Gastrocnemius medialis (tissue), 4 donors: ENCODE data around the gene IQCE. TPM values are rescaled to one million over a fixed set of nuclear protein-coding genes. Genes with fewer than 3 reads are reported as not detected.

ENCODE experiments used
- ATAC-seq, 2 donors: fragments of 150-250 bp; one replicate each; pipeline ENCODE4 v1.9.1; 2016
- DNase-seq, 2 donors: peaks; one replicate each; pipeline ENCODE4 v3.0.0-alpha.2; 2019
- H3K27ac ChIP-seq, 4 donors: fragments of 200-600 bp; sonication (generic); 1 replicate in 1 of 4; 2 replicates in 3 of 4; pipeline ENCODE4 v1.5.1; 2016 to 2018; ENCODE audit warnings: mild to moderate bottlenecking in 2 of 4, moderate library complexity in 1 of 4
- H3K27me3 ChIP-seq, 3 donors: fragments of 200-600 bp; sonication (generic) in 2 of 3; 1 replicate in 1 of 3; 2 replicates in 2 of 3; pipeline versions ENCODE4 v1.5.1 to v1.6.0; 2016 to 2019; ENCODE audit warnings: mild to moderate bottlenecking in 1 of 3, moderate library complexity in 1 of 3
- H3K36me3 ChIP-seq, 2 donors: fragments of 200-600 bp; sonication (generic) in 1 of 2; one replicate each; pipeline ENCODE4 v1.5.1; 2017 to 2018
- H3K4me1 ChIP-seq, 2 donors: fragments of 200-600 bp; sonication (generic) in 1 of 2; one replicate each; pipeline ENCODE4 v1.5.1; 2016 to 2017; ENCODE audit warnings: mild to moderate bottlenecking in 2 of 2
- H3K4me3 ChIP-seq, 4 donors: fragments of 200-600 bp; sonication (generic) in 3 of 4; 1 replicate in 1 of 4; 2 replicates in 3 of 4; pipeline ENCODE4 v1.5.1; 2016 to 2019; ENCODE audit warnings: mild to moderate bottlenecking in 2 of 4
- H3K9me3 ChIP-seq, 3 donors: fragments of 200-600 bp; sonication (generic) in 2 of 3; 1 replicate in 1 of 3; 2 replicates in 2 of 3; pipeline ENCODE4 v1.5.1; 2016 to 2019
- POLR2A ChIP-seq, 2 donors: fragments of 450-650 bp; IDR thresholded peaks; one replicate each; pipeline ENCODE4 v1.6.1; 2017; ENCODE audit warnings: antibody characterized with exemption in 2 of 2, mild to moderate bottlenecking in 2 of 2, moderate library complexity in 2 of 2
- in situ Hi-C, 4 donors: fragments of 200-750 bp; cut with MboI; loops; one replicate each; pipeline versions ENCODE4 v1.15.0 to v1.8.0; 2017; ENCODE audit warnings: low sequenced_read_pairs in 4 of 4
- intact Hi-C: fragments of 100-400 bp; cut with DNase I; formaldehyde crosslinking; loops from one replicate; pipeline ENCODE4 v1.15.1; 2023; ENCODE audit warnings: low total_unique reads
- total RNA-seq, 4 donors: library from RNA; depleted of rRNA; stranded (reverse); fragments of >200 nt; gene quantifications; one replicate each; pipeline versions ENCODE4 v1.1.0 to v1.2.3, GENCODE V29; 2016
- TF ChIP-seq, protein P1 (sequence below), 5 experiments: fragments of 450-650 bp in 3 of 5; fragments of 200-600 bp in 2 of 5; sonication (generic) in 2 of 5; IDR thresholded peaks in 4 of 5; conservative IDR thresholded peaks in 1 of 5; 1 replicate in 4 of 5; 2 replicates in 1 of 5; pipeline ENCODE4 v1.5.1; 2016 to 2019; ENCODE audit warnings: antibody characterized with exemption in 5 of 5, mild to moderate bottlenecking in 3 of 5, moderate library complexity in 3 of 5

Gene IQCE
- total RNA-seq, 4 donors from 2014 or later, result 6.3 to 11.5 (median 8.8) TPM

DNA sequence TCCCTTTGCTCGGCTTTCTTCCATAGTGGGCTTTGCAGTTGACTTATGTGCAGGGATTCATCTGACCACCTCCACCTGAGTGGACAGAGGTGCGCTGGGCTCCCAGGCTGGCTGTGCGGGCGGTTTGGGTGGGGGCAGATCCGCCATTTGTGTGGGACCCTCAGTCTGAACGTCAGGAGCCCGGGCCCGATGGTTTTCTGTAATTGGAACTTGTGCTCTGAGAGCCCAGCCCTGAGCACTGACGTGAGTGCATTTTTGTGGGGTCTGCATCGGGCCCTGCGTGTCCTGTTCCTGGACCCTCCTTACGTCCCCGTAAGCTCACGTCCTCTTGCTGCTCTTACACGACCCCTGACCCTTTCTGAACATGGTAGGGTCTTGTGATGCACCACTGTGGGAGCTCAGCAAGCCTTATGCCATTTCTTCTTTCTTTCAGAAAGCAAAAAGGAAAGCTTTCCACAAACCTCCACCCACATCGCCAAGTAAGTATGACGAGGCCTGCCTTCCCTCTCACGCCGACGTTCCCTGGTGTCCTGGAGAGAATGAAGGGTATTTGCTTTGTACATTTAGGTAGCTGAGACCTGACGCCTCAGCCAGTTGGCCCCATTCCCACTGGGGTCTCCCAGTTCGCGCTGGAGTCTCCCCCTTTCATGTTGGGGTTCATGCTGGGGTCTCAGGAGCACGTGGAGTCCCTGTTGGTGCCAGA is 9.9 kb downstream of the IQCE start:
- no peaks in the 10 kb centered on the region for H3K36me3 ChIP-seq
- in situ Hi-C loops (loop anchor here in 2 of 4 donors (10.0 kb wide), 1 partner anchor 116 kb away; the partner anchor contains the start of gene AMZ1 (in 2 of the 2)), intact Hi-C loops (no loop called here)
- TF ChIP-seq, protein P1, sequence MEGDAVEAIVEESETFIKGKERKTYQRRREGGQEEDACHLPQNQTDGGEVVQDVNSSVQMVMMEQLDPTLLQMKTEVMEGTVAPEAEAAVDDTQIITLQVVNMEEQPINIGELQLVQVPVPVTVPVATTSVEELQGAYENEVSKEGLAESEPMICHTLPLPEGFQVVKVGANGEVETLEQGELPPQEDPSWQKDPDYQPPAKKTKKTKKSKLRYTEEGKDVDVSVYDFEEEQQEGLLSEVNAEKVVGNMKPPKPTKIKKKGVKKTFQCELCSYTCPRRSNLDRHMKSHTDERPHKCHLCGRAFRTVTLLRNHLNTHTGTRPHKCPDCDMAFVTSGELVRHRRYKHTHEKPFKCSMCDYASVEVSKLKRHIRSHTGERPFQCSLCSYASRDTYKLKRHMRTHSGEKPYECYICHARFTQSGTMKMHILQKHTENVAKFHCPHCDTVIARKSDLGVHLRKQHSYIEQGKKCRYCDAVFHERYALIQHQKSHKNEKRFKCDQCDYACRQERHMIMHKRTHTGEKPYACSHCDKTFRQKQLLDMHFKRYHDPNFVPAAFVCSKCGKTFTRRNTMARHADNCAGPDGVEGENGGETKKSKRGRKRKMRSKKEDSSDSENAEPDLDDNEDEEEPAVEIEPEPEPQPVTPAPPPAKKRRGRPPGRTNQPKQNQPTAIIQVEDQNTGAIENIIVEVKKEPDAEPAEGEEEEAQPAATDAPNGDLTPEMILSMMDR (IDR thresholded peaks at IDR 0.05 in 4 of 5, conservative IDR thresholded peaks at IDR 0.05 in 1 of 5), result no peak
- TF ChIP-seq POLR2A (IDR thresholded peaks at IDR 0.05), result no peak
- ATAC-seq, result no peak
- H3K4me1 ChIP-seq, result peaks cover 6 to 8% of the 10 kb centered on the region in 2 donors
- H3K4me3 ChIP-seq, result no peak overlapping the region
- DNase-seq, result no peak
- no peaks in the 10 kb centered on the region for H3K9me3 ChIP-seq
- H3K27me3 ChIP-seq, result no peaks in the 10 kb centered on the region
- H3K27ac ChIP-seq, result no peak overlapping the region

DNA sequence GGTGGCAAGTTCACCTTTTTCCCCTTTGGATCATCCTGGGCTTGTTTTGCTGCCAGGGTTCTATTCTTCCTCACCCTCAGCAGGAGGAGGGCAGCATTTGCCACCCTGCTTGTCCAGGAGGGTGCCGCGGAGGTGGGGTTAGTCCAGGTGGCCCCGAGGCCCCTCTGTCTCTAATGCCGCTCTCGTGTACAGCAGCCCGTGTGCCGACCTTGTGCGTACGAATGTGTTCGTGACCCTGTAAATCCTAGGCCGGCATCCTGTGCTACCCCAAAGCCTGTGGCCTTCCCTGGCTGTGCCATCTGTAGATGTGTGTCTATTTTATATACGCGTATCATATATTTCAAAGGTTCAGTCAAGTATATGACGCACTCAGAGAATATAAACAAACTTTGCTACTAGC is 10.6 kb downstream of the IQCE start:
- Histone ChIP-seq H3K9me3 (no peaks in the 10 kb centered on the region), H3K4me3 (no peak overlapping the region), H3K36me3 (peaks cover 0 to 5% of the 10 kb centered on the region in 2 donors), H3K27ac (no peak overlapping the region), H3K27me3 (no peaks in the 10 kb centered on the region), H3K4me1 (peaks cover 6 to 8% of the 10 kb centered on the region in 2 donors)
- in situ Hi-C loops (loop anchor here in 2 of 4 donors (10.0 kb wide), 1 partner anchor 115 kb away; the partner anchor contains the start of gene AMZ1 (in 2 of the 2)), intact Hi-C loops (no loop called here)
- TF ChIP-seq, protein P1 (IDR thresholded peaks at IDR 0.05 in 4 of 5, conservative IDR thresholded peaks at IDR 0.05 in 1 of 5), result no peak
- no peak for TF ChIP-seq POLR2A (IDR thresholded peaks at IDR 0.05)
- ATAC-seq (no peak), DNase-seq (no peak)

DNA sequence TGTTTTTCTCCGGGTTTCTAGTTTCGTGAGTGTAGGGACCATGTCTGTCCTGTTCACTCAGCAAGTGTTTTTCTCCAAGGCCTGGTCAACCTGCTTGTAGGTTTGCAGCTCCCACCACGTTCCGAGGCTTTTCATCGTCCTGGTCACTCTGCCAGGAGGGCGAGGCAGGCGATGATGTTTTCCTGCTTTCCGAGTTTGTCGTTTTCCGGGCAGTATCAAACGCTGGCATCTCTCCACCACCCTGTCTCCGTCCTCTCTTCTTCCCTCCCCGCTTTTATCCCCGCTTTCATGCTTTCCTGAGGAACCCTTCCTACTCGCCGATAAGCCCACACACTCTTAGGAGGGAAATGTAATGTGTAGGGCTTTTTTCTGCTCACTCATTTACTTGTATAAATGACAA is 11.2 kb downstream of the IQCE start:
- Histone ChIP-seq H3K4me3 (no peak overlapping the region), H3K36me3 (peaks cover 0 to 5% of the 10 kb centered on the region in 2 donors), H3K9me3 (no peaks in the 10 kb centered on the region), H3K4me1 (peaks cover 6 to 8% of the 10 kb centered on the region in 2 donors), H3K27ac (no peak overlapping the region), H3K27me3 (no peaks in the 10 kb centered on the region)
- ATAC-seq, result no peak
- in situ Hi-C loops, result no loop called here
- TF ChIP-seq, protein P1 (IDR thresholded peaks at IDR 0.05 in 4 of 5, conservative IDR thresholded peaks at IDR 0.05 in 1 of 5), result no peak
- TF ChIP-seq POLR2A (IDR thresholded peaks at IDR 0.05), result no peak
- intact Hi-C loops, result no loop called here
- no peak for DNase-seq

DNA sequence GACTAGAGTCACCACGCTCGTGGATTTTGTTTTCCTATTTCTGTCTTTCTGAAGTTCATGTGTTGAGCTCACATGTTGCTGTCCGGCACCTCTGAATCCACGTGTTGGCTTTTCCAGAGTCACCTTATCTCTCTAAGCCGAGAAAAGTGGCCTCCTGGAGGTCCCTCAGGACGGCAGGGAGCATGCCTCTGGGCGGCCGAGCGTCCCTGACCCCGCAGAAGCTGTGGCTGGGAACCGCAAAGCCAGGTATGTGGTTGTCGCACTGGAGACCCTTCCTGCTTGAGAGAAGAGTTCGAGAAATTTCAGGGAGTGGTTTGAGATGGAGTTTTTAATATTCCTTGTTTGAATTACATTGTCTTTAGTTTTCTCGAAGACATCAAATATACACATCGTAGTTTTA is 12.6 kb downstream of the IQCE start:
- intact Hi-C loops (no loop called here), in situ Hi-C loops (no loop called here)
- Histone ChIP-seq H3K4me1 (peaks cover 6 to 8% of the 10 kb centered on the region in 2 donors), H3K27ac (no peak overlapping the region), H3K36me3 (peaks cover 0 to 5% of the 10 kb centered on the region in 2 donors), H3K9me3 (no peaks in the 10 kb centered on the region), H3K4me3 (no peak overlapping the region), H3K27me3 (no peaks in the 10 kb centered on the region)
- TF ChIP-seq, protein P1 (IDR thresholded peaks at IDR 0.05 in 4 of 5, conservative IDR thresholded peaks at IDR 0.05 in 1 of 5), result no peak
- TF ChIP-seq POLR2A (IDR thresholded peaks at IDR 0.05), result no peak
- DNase-seq (no peak), ATAC-seq (no peak)
